Fibroblast of lung (primary cell): ENCODE results near the gene SORL1. TPM values are rescaled to one million over a fixed set of nuclear protein-coding genes. Genes with fewer than 3 reads are reported as not detected.
"Not testable (repeated sequence)": the region's sequence is repeated elsewhere in the genome, so short reads cannot be mapped to it uniquely, and the experiment has no call there.

ENCODE experiments used
- DNase-seq, 2 donors: peaks; one replicate each; pipeline versions ENCODE4 v3.0.0 to v3.0.0-alpha.2; 2010; ENCODE audit warnings: low read depth in 2 of 2
- H2AFZ ChIP-seq: 2 replicates; pipeline ENCODE4 v1.5.1; 2012; ENCODE audit warnings: low read length, control low read depth, inconsistent platforms
- H3K27ac ChIP-seq: 2 replicates; pipeline ENCODE4 v1.5.1; 2011; ENCODE audit warnings: low read length, control low read depth; ENCODE audit not compliant: insufficient read depth
- H3K27me3 ChIP-seq: 2 replicates; pipeline ENCODE4 v1.5.1; 2011; ENCODE audit warnings: mild to moderate bottlenecking, low read length; ENCODE audit not compliant: control insufficient read depth, insufficient read depth
- H3K36me3 ChIP-seq: 2 replicates; pipeline ENCODE4 v1.5.1; 2011; ENCODE audit warnings: low read length; ENCODE audit not compliant: control insufficient read depth, insufficient read depth
- H3K4me1 ChIP-seq: 2 replicates; pipeline ENCODE4 v1.5.1; 2011; ENCODE audit warnings: low read length; ENCODE audit not compliant: control insufficient read depth, insufficient read depth; ENCODE audit errors: extremely low read depth
- H3K4me2 ChIP-seq: 2 replicates; pipeline ENCODE4 v1.5.1; 2011; ENCODE audit warnings: low read length, control low read depth; ENCODE audit not compliant: insufficient read depth; ENCODE audit errors: extremely low read depth
- H3K4me3 ChIP-seq, 4 experiments: fragments of 200-600 bp in 1 of 4; sonication (generic) in 1 of 4; replicated peaks in 1 of 4; 2 replicates each; pipeline ENCODE4 v1.5.1; 2011 to 2016; ENCODE audit warnings: low read length in 4 of 4, low read depth in 3 of 4, mild to moderate bottlenecking in 3 of 4, control low read depth in 2 of 4, inconsistent platforms in 1 of 4, mixed read lengths in 1 of 4; ENCODE audit not compliant: insufficient read depth in 1 of 4; ENCODE audit errors: control extremely low read depth in 1 of 4
- H3K79me2 ChIP-seq: 2 replicates; pipeline ENCODE4 v1.5.1; 2012; ENCODE audit warnings: mild to moderate bottlenecking, low read length, inconsistent platforms; ENCODE audit not compliant: control insufficient read depth, insufficient read depth
- H3K9ac ChIP-seq: 2 replicates; pipeline ENCODE4 v1.5.1; 2011; ENCODE audit warnings: mild to moderate bottlenecking, low read length, control low read depth; ENCODE audit not compliant: insufficient read depth
- H3K9me3 ChIP-seq: 2 replicates; pipeline ENCODE4 v1.5.1; 2012; ENCODE audit warnings: low read depth, low read length; ENCODE audit not compliant: control insufficient read depth, insufficient read depth
- H4K20me1 ChIP-seq: 2 replicates; pipeline ENCODE4 v1.5.1; 2011; ENCODE audit warnings: low read length; ENCODE audit not compliant: control insufficient read depth, insufficient read depth; ENCODE audit errors: extremely low read depth
- CTCF ChIP-seq, 2 donors: IDR thresholded peaks in 1 of 2; conservative IDR thresholded peaks in 1 of 2; 1 replicate in 1 of 2; 2 replicates in 1 of 2; pipeline ENCODE4 v1.5.1; 2011 to 2012; ENCODE audit warnings: low read length in 2 of 2, control low read depth in 1 of 2, inconsistent platforms in 1 of 2, low read depth in 1 of 2, mild to moderate bottlenecking in 1 of 2
- EZH2 ChIP-seq: IDR thresholded peaks from 2 replicates; pipeline ENCODE4 v1.5.1; 2012; ENCODE audit warnings: low read length, control low read depth, mild to moderate bottlenecking; ENCODE audit errors: missing control alignments
- polyA plus RNA-seq, 2 donors: library from polyadenylated mRNA; depleted of rRNA in 1 of 2; stranded (reverse) in 1 of 2; unstranded in 1 of 2; fragments of >200 nt; gene quantifications; 2 replicates each; pipeline ENCODE4 v1.2.1, GENCODE V29; 2011 to 2012; ENCODE audit warnings: missing spikeins in 1 of 2
- total RNA-seq: library from RNA; depleted of rRNA; stranded (reverse); fragments of >200 nt; gene quantifications from 2 replicates; pipeline ENCODE4 v1.2.1, GENCODE V29; 2014

The SORL1 gene
- total and polyA plus RNA-seq, 2 donors (not counting 1 experiment from before 2014, with no cell fraction given) = 0.58 to 10.9 TPM

DNA sequence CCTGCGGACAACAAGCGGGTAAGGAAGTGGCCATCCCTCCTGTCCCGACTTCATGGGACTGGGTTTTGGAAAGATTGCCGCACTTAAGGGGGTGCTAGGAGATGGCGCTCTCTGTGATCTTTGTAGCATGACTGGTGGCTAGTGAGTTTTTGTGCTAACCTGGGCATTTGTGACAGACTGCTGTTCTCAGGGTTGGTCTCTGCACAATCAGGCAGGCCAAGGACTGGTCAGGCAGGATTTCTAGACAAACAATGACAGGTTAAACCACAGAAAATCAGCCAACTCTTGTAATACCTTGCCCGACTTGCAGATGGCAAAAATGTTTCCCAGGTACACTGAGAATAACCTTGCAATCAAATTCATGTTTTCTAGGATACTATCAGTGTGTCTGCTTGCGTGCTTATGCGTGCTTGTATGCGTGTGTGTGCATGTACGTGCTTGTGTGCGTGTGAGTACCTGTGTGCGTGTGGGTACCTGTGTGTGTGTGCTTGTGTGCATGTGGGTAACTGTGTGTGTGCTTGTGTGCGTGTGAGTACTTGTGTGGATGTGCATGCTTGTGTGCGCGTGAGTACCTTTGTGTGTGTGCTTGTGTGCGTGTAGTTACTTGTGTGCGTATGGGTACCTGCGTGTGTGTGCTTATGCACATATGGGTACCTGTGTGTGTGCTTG is 26.2 kb downstream of the SORL1 start:
- H3K36me3 ChIP-seq = no peaks in the 10 kb centered on the region

DNA sequence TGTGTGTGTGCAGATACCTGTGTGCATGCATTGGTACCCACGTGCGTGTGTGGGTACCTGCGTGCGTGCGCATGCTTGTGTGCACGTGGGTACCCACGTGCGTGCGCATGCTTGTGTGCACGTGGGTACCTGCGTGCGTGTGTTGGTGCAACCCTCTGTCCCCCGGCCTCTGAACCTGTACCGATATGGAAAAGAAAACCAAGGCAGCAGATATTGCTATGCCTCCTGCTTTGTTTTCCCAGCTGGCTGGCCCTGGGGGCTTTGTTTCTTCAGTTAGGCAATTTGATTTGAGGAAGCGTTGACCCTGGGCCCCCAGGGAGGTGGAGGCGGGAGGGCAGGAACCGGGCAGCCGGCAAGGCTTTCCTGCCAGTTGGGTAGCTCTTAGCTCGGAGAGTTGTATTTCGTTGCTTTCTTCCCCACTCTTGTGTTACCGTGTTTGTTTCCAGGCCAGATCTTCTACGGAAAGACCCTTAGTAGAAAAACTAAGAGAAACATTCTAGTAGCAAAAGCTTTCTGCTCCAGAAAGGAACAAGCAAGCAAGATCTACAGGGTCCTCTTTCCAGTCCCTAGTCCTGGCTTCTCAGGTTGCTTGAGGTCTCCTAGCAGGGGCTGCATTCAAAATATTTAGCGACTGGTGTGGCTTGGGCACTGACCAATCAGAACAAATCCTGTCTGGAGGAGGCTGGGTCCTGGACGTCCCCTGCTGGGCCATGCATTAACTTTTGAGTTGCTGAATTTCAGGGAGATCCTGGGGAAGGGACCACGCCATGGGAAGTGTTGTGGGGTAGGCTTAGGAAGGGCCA is 27.0 kb downstream of the SORL1 start:
- no peaks in the 10 kb centered on the region for H4K20me1 ChIP-seq
- no peak for DNase-seq
- no peaks in the 10 kb centered on the region for H3K4me1 ChIP-seq
- no peak overlapping the region for H3K4me3 ChIP-seq
- no peak for TF ChIP-seq EZH2
- no peaks in the 10 kb centered on the region for H3K79me2 ChIP-seq
- H3K4me2 ChIP-seq = no peak overlapping the region
- H2AFZ ChIP-seq = no peak overlapping the region
- no peaks in the 10 kb centered on the region for H3K9me3 ChIP-seq
- H3K9ac ChIP-seq = no peak overlapping the region
- peaks cover 3% of the 10 kb centered on the region for H3K27me3 ChIP-seq
- no peak overlapping the region for H3K27ac ChIP-seq
- no peaks in the 10 kb centered on the region for H3K36me3 ChIP-seq

More for the DNA sequence above, 26.2 kb downstream of the SORL1 start:
- H3K9ac ChIP-seq = no peak overlapping the region
- no peak overlapping the region for H2AFZ ChIP-seq
- H3K4me1 ChIP-seq = no peaks in the 10 kb centered on the region
- H3K4me2 ChIP-seq = no peak overlapping the region
- peaks cover 3% of the 10 kb centered on the region for H3K27me3 ChIP-seq
- TF ChIP-seq EZH2 = no peak
- no peak for TF ChIP-seq CTCF (conservative IDR thresholded peaks at IDR 0.05 in 1 of 2, IDR thresholded peaks at IDR 0.05 in 1 of 2; ENCODE audit: low read depth in 1 of 2, low read length in 2 of 2)
- H4K20me1 ChIP-seq = no peaks in the 10 kb centered on the region
- no peak for DNase-seq
- H3K27ac ChIP-seq = no peak overlapping the region
- H3K79me2 ChIP-seq = no peaks in the 10 kb centered on the region
- no peaks in the 10 kb centered on the region for H3K9me3 ChIP-seq
- no peak overlapping the region for H3K4me3 ChIP-seq

- peaks cover 3% of the 10 kb centered on the region for H3K27me3 ChIP-seq
- TF ChIP-seq CTCF (conservative IDR thresholded peaks at IDR 0.05 in 1 of 2, IDR thresholded peaks at IDR 0.05 in 1 of 2; ENCODE audit: low read depth in 1 of 2, low read length in 2 of 2) (no peak), EZH2 (no peak)
- no peaks in the 10 kb centered on the region for H3K4me1 ChIP-seq
- H3K9me3 ChIP-seq = no peaks in the 10 kb centered on the region
- H3K4me3 ChIP-seq = no peak overlapping the region
- H3K9ac ChIP-seq = no peak overlapping the region
- H3K4me2 ChIP-seq = no peak overlapping the region
- H3K27ac ChIP-seq = no peak overlapping the region
- no peaks in the 10 kb centered on the region for H4K20me1 ChIP-seq
- no peaks in the 10 kb centered on the region for H3K36me3 ChIP-seq
- H2AFZ ChIP-seq = no peak overlapping the region
- DNase-seq = no peak
- H3K79me2 ChIP-seq = no peaks in the 10 kb centered on the region
These were observed 27.7 kb downstream of the SORL1 start for GRCh38 chr11:121479698-121480238.

DNA sequence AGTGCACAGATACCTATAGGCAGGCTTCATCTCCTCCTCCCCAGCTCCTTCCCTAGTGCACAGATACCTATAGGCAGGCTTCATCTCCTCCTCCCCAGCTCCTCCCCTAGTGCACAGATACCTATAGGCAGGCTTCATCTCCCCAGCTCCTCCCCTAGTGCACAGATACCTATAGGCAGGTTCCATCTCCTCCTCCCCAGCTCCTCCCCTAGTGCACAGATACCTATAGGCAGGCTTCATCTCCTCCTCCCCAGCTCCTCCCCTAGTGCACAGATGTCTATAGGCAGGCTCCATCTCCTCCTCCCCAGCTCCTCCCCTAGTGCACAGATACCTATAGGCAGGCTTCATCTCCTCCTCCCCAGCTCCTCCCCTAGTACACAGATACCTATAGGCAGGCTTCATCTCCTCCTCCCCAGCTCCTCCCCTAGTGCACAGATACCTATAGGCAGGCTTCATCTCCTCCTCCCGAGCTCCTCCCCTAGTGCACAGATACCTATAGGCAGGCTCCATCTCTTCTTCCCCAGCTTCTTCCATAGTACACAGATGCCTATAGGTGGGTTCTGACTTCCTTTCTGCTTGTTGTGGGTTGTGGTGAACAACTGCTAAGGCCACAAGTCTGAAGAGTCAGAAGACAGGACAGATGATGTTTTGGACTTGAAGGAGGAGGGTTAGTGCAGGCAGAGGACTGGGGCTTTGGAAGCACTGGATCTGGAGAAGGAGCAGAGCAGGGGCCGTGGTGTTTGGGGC is 29.5 kb downstream of the SORL1 start:
- not testable (repeated sequence) for H2AFZ ChIP-seq, H3K9me3 ChIP-seq, H3K36me3 ChIP-seq, DNase-seq, H3K4me1 ChIP-seq, H3K9ac ChIP-seq, H3K79me2 ChIP-seq, H3K27me3 ChIP-seq, H3K27ac ChIP-seq, H4K20me1 ChIP-seq, H3K4me3 ChIP-seq, H3K4me2 ChIP-seq
